ENCODE measurements around the gene EEFSEC. TPM values are rescaled to one million over a fixed set of nuclear protein-coding genes. Genes with fewer than 3 reads are reported as not detected.

The EEFSEC gene
- polyA plus RNA-seq, 1 donor (not counting 4 experiments of a cell fraction or from before 2014, with no cell fraction given) = 8.7 TPM

DNA sequence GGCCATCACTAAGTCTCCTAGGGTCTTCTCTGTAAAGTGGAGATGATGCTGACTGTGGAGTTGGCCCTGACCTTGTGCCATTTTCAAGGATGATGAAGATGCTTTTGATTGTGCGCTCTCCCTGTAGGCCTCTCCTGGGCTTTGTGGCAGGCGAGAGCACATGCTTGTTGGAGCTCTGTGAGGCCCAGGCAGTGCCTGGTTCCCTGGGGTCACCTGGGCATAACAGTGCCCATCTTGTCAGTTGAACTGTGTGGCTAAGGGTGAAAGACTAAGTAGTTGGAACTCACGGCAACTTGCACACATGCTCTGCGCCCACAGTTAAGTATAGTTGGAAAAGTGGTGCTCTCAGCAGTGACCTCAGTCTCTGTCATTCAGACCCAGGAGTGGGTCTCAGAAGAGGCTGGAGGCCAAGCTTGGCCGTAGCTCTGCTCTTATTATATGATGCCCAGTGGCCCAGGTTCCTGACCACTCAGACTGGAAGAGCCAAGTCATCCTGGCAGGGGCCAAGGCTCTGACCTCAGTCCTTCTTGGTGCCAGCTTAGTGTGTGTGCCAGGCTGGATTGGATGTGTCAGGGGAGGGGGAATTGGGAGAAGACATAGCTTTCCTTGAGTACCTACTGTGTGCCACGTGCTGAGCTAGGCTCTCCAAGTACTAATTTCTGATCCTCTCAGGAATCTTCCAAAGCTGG lies 154.6 kb downstream of the EEFSEC start:
- H3K27ac ChIP-seq (ENCODE audit: control insufficient read depth, insufficient read depth, low read length) = no peak overlapping the region
- H3K9me3 ChIP-seq (ENCODE audit: control insufficient read depth, low read depth, low read length) = no peaks in the 10 kb centered on the region
- no peak overlapping the region for H2AFZ ChIP-seq (ENCODE audit: control insufficient read depth, low read length)
- no peak overlapping the region for H3K4me3 ChIP-seq (ENCODE audit: control insufficient read depth in 2 of 3, extremely low read depth in 1 of 3, insufficient read depth in 2 of 3, low read depth in 1 of 3, low read length in 3 of 3)
- no peaks in the 10 kb centered on the region for H3K36me3 ChIP-seq (ENCODE audit: control insufficient read depth in 2 of 2, extremely low read depth in 1 of 2, insufficient read depth in 2 of 2, low read length in 2 of 2)
- no peaks in the 10 kb centered on the region for H3K27me3 ChIP-seq (ENCODE audit: control insufficient read depth, extremely low read depth, insufficient read depth, low read length)
- no peaks in the 10 kb centered on the region for H3K9me1 ChIP-seq (ENCODE audit: control insufficient read depth, extremely low read depth, insufficient read depth, low read length)
- dilution Hi-C loops (cut with MboI; ENCODE audit: extremely low pct_ligation_motif_present, low sequenced_read_pairs) = no loop called here
- TF ChIP-seq, protein P1, sequence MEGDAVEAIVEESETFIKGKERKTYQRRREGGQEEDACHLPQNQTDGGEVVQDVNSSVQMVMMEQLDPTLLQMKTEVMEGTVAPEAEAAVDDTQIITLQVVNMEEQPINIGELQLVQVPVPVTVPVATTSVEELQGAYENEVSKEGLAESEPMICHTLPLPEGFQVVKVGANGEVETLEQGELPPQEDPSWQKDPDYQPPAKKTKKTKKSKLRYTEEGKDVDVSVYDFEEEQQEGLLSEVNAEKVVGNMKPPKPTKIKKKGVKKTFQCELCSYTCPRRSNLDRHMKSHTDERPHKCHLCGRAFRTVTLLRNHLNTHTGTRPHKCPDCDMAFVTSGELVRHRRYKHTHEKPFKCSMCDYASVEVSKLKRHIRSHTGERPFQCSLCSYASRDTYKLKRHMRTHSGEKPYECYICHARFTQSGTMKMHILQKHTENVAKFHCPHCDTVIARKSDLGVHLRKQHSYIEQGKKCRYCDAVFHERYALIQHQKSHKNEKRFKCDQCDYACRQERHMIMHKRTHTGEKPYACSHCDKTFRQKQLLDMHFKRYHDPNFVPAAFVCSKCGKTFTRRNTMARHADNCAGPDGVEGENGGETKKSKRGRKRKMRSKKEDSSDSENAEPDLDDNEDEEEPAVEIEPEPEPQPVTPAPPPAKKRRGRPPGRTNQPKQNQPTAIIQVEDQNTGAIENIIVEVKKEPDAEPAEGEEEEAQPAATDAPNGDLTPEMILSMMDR (optimal IDR thresholded peaks at IDR 0.05 in 1 of 3, IDR thresholded peaks at IDR 0.05 in 1 of 3, conservative IDR thresholded peaks at IDR 0.05 in 1 of 3; ENCODE audit: extremely low read depth in 1 of 3, insufficient read depth in 2 of 3, low read length in 3 of 3) = no peak
- TF ChIP-seq EZH2 (IDR thresholded peaks at IDR 0.05; ENCODE audit: low read length) = no peak
- H3K79me2 ChIP-seq (ENCODE audit: control insufficient read depth, insufficient read depth, low read length) = no peaks in the 10 kb centered on the region
- FAIRE-seq (no peak), DNase-seq (ENCODE audit: low read depth, low spot score) (no peak)
- H3K4me2 ChIP-seq (ENCODE audit: control insufficient read depth, extremely low read depth, insufficient read depth, low read depth, low read length) = no peak overlapping the region
- no peak overlapping the region for H3K9ac ChIP-seq (ENCODE audit: control insufficient read depth, extremely low read depth, insufficient read depth, low read length)
- no peaks in the 10 kb centered on the region for H4K20me1 ChIP-seq (ENCODE audit: control insufficient read depth, extremely low read depth, insufficient read depth, low read length)
- no peaks in the 10 kb centered on the region for H3K4me1 ChIP-seq (ENCODE audit: control insufficient read depth, extremely low read depth, insufficient read depth, low read length)

DNA sequence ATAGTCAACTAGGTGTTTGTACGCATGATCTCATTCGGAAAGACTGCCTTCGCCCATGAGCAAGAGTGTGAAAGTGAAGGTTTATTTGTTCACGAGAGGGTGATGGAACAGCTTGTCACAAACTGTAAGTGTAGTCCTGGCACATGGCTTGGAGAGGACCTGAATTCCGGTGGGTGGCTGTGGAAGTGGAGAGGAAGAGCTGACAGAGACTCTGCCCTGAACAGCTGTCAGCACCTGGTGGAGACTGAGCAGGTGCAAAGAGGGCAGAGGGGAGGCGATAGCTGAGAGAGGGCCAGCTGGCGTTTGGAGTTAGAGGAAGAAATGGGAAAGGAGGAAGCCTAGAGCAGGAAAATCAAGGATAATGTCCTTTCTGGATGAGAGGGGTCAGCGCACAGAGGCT lies 155.7 kb downstream of the EEFSEC start:
- DNase-seq (ENCODE audit: low read depth, low spot score) (no peak), FAIRE-seq (no peak)
- dilution Hi-C loops (cut with MboI; ENCODE audit: extremely low pct_ligation_motif_present, low sequenced_read_pairs) = no loop called here
- Histone ChIP-seq H3K27ac (ENCODE audit: control insufficient read depth, insufficient read depth, low read length) (no peak overlapping the region), H3K36me3 (ENCODE audit: control insufficient read depth in 2 of 2, extremely low read depth in 1 of 2, insufficient read depth in 2 of 2, low read length in 2 of 2) (peaks cover 0 to 4% of the 10 kb centered on the region in 2 experiments), H3K9me1 (ENCODE audit: control insufficient read depth, extremely low read depth, insufficient read depth, low read length) (peaks cover 3% of the 10 kb centered on the region), H3K9ac (ENCODE audit: control insufficient read depth, extremely low read depth, insufficient read depth, low read length) (no peak overlapping the region), H3K9me3 (ENCODE audit: control insufficient read depth, low read depth, low read length) (no peaks in the 10 kb centered on the region), H3K4me3 (ENCODE audit: control insufficient read depth in 2 of 3, extremely low read depth in 1 of 3, insufficient read depth in 2 of 3, low read depth in 1 of 3, low read length in 3 of 3) (no peak overlapping the region), H3K4me1 (ENCODE audit: control insufficient read depth, extremely low read depth, insufficient read depth, low read length) (no peaks in the 10 kb centered on the region), H3K27me3 (ENCODE audit: control insufficient read depth, extremely low read depth, insufficient read depth, low read length) (no peaks in the 10 kb centered on the region), H2AFZ (ENCODE audit: control insufficient read depth, low read length) (no peak overlapping the region), H4K20me1 (ENCODE audit: control insufficient read depth, extremely low read depth, insufficient read depth, low read length) (no peaks in the 10 kb centered on the region), H3K4me2 (ENCODE audit: control insufficient read depth, extremely low read depth, insufficient read depth, low read depth, low read length) (no peak overlapping the region), H3K79me2 (ENCODE audit: control insufficient read depth, insufficient read depth, low read length) (no peaks in the 10 kb centered on the region)
- no peak for TF ChIP-seq EZH2 (IDR thresholded peaks at IDR 0.05; ENCODE audit: low read length)
- TF ChIP-seq, protein P1 (optimal IDR thresholded peaks at IDR 0.05 in 1 of 3, IDR thresholded peaks at IDR 0.05 in 1 of 3, conservative IDR thresholded peaks at IDR 0.05 in 1 of 3; ENCODE audit: extremely low read depth in 1 of 3, insufficient read depth in 2 of 3, low read length in 3 of 3) = no peak
